Astrocyte of the spinal cord (primary cell): ENCODE data around the gene RCBTB2.
A peak's percentile ranks its signal among the peaks of the same experiment; 100 is the strongest.

ENCODE experiments used
- DNase-seq: peaks from one replicate; pipeline ENCODE4 v3.0.0; 2011; ENCODE audit warnings: low read depth, low spot score
- H3K4me3 ChIP-seq: 2 replicates; pipeline ENCODE4 v1.5.1; 2011; ENCODE audit warnings: low read depth, mild to moderate bottlenecking, low read length, moderate library complexity
- in situ Hi-C: cut with HindIII; loops from 2 replicates; pipeline ENCODE4 v1.10.0; 2017; ENCODE audit warnings: low sequenced_read_pairs
- TF ChIP-seq, protein P1 (sequence below): IDR thresholded peaks from 2 replicates; pipeline ENCODE4 v1.5.1; 2012; ENCODE audit warnings: low read depth, mild to moderate bottlenecking, low read length, inconsistent platforms

The RCBTB2 gene

GRCh38 chr13:48532256-48532505 lies 699 bp downstream of the RCBTB2 start:
- in situ Hi-C loops, result no loop called here
- peak overlapping the region; percentile 82 for H3K4me3 ChIP-seq
- TF ChIP-seq, protein P1, sequence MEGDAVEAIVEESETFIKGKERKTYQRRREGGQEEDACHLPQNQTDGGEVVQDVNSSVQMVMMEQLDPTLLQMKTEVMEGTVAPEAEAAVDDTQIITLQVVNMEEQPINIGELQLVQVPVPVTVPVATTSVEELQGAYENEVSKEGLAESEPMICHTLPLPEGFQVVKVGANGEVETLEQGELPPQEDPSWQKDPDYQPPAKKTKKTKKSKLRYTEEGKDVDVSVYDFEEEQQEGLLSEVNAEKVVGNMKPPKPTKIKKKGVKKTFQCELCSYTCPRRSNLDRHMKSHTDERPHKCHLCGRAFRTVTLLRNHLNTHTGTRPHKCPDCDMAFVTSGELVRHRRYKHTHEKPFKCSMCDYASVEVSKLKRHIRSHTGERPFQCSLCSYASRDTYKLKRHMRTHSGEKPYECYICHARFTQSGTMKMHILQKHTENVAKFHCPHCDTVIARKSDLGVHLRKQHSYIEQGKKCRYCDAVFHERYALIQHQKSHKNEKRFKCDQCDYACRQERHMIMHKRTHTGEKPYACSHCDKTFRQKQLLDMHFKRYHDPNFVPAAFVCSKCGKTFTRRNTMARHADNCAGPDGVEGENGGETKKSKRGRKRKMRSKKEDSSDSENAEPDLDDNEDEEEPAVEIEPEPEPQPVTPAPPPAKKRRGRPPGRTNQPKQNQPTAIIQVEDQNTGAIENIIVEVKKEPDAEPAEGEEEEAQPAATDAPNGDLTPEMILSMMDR, result no peak
- peak; percentile 78 for DNase-seq

DNA sequence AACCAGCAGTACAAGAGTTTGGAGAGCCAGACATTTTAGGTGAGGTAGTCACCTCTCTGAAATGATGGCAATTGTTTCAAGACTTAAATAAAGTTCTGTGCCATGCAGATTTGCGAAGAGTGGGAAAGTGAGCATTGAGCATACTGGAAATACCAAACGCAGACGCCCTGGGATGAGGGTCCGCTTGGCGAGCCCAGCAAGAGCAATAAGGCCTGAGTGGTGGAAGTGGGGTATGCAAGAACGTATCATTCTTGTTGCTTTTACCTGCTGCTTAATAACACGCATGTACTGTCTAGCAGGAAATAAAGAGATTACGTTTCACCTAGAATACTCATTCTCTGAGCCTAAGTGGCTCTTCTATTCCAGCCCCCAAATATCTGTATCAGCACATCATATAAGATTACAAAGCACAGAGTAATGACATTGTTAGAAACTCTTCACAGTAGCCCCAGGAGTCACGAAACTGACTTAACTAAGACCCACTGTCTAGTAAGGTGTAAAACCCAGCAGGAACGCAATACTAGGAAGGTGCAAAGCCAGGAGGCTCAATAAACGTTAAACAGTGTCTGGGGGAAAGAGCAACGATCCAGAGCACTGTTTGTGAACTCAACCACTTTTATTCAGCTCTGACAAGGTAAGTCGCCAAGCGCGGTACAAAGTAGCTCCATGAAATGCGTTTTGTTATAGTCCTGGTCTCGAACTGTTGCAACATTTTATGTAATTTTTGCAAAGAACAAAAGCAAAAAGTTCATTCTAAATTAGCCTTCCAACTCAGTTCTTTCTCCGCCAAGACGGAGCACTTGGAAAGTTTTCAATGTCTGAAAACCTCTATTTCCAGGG lies 1.2 kb downstream of the RCBTB2 start:
- in situ Hi-C loops, result no loop called here
- TF ChIP-seq, protein P1, result no peak
- peak overlapping the region; percentile 82 for H3K4me3 ChIP-seq
- DNase-seq, result no peak

- TF ChIP-seq, protein P1, result no peak
- DNase-seq, result no peak
- no peak overlapping the region for H3K4me3 ChIP-seq
- in situ Hi-C loops, result no loop called here
Observed at GRCh38 chr13:48530833-48531232, 2.0 kb downstream of the RCBTB2 start.

- TF ChIP-seq, protein P1, result no peak
- in situ Hi-C loops, result no loop called here
- DNase-seq, result no peak
- no peak overlapping the region for H3K4me3 ChIP-seq
Observed at GRCh38 chr13:48528720-48529119, 4.2 kb downstream of the RCBTB2 start.

GRCh38 chr13:48527955-48528354 lies 4.9 kb downstream of the RCBTB2 start:
- in situ Hi-C loops, result no loop called here
- no peak overlapping the region for H3K4me3 ChIP-seq
- TF ChIP-seq, protein P1, result no peak
- no peak for DNase-seq

- TF ChIP-seq, protein P1, result no peak
Observed at GRCh38 chr13:48526286-48526685, 6.6 kb downstream of the RCBTB2 start.

DNA sequence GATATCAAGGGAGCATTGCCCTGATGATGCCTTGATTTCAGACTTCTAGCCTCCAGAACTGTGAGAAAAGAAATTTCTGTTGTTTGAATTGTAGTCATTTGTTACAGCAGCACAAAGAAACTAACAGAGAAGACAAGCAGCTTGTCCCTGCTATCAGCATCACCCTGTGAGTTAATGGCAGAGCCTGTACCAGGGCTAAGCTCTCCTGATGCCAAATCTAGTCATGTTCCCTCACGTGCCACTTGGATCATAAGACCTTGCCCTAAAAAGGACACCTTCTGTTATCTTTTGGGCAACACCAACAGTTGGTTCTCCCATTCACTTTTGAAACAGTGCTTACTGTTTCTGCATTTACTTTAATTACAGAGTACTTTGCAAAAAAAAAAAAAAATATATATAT lies 14.8 kb downstream of the RCBTB2 start:
- TF ChIP-seq, protein P1, result no peak
- DNase-seq, result no peak
- in situ Hi-C loops, result no loop called here
- H3K4me3 ChIP-seq, result no peak overlapping the region

More at GRCh38 chr13:48526286-48526685, 6.6 kb downstream of the RCBTB2 start:
- in situ Hi-C loops, result no loop called here
- DNase-seq, result no peak
- H3K4me3 ChIP-seq, result no peak overlapping the region
